Memory B cell (primary cell): ENCODE measurements around the gene C19orf38.

Source experiments
- ATAC-seq: fragments of 150-1000 bp; cut with Tn5 transposase; 2 replicates; pipeline ENCODE4 v1.10.0; 2021; ENCODE audit warnings: low read depth, mild to moderate bottlenecking, moderate library complexity
- DNase-seq, 2 donors: peaks; one replicate each; pipeline ENCODE4 v3.0.0; 2022; ENCODE audit warnings: low spot score in 2 of 2
- H3K27ac Mint-ChIP-seq: one replicate; pipeline ENCODE4 v1.8.0; 2022; ENCODE audit warnings: mild to moderate bottlenecking, moderate library complexity, mixed read lengths
- H3K27me3 Mint-ChIP-seq: one replicate; pipeline ENCODE4 v1.8.0; 2022; ENCODE audit warnings: mixed read lengths
- H3K36me3 Mint-ChIP-seq: one replicate; pipeline ENCODE4 v1.8.0; 2022; ENCODE audit warnings: mild to moderate bottlenecking, mixed read lengths
- H3K4me1 Mint-ChIP-seq: one replicate; pipeline ENCODE4 v1.8.0; 2022; ENCODE audit warnings: mixed read lengths
- H3K4me3 Mint-ChIP-seq: one replicate; pipeline ENCODE4 v1.8.0; 2022; ENCODE audit warnings: mild to moderate bottlenecking, moderate library complexity, mixed read lengths
- H3K9me3 Mint-ChIP-seq: one replicate; pipeline ENCODE4 v1.8.0; 2022; ENCODE audit warnings: mixed read lengths

Gene C19orf38

GRCh38 chr19:10848230-10848856, at the start of gene C19orf38:
TSS of gene C19orf38 (plus strand) at chr19:10848415. CDS start at chr19:10848509, 94 bp downstream.
- Mint-ChIP-seq H3K27ac (peak within 1 kb of the TSS; percentile 59), H3K27me3 (peaks cover 17% of the 10 kb centered on the region), H3K4me3 (no peak within 1 kb of the TSS), H3K36me3 (peaks cover 8% of the 10 kb centered on the region), H3K9me3 (peaks cover 5% of the 10 kb centered on the region), H3K4me1 (peaks cover 4% of the 10 kb centered on the region)
- no peak for DNase-seq
- ATAC-seq, result peak; percentile 55

GRCh38 chr19:10800488-10800887, 47.7 kb upstream of the C19orf38 start:
- ATAC-seq (no peak), DNase-seq (no peak)
- Mint-ChIP-seq H3K9me3 (no peaks in the 10 kb centered on the region), H3K27me3 (no peaks in the 10 kb centered on the region), H3K27ac (no peak overlapping the region), H3K4me3 (no peak overlapping the region), H3K36me3 (peaks cover 24% of the 10 kb centered on the region), H3K4me1 (peaks cover 14% of the 10 kb centered on the region)

GRCh38 chr19:10802479-10802878, 45.7 kb upstream of the C19orf38 start:
- H3K27ac Mint-ChIP-seq, result no peak overlapping the region
- no peak for DNase-seq
- peaks cover 24% of the 10 kb centered on the region for H3K36me3 Mint-ChIP-seq
- H3K4me1 Mint-ChIP-seq, result peaks cover 8% of the 10 kb centered on the region
- no peaks in the 10 kb centered on the region for H3K9me3 Mint-ChIP-seq
- ATAC-seq, result no peak
- H3K4me3 Mint-ChIP-seq, result no peak overlapping the region
- no peaks in the 10 kb centered on the region for H3K27me3 Mint-ChIP-seq

GRCh38 chr19:10803252-10803651, 45.0 kb upstream of the C19orf38 start:
- H3K27me3 Mint-ChIP-seq, result no peaks in the 10 kb centered on the region
- no peak overlapping the region for H3K4me3 Mint-ChIP-seq
- no peak for DNase-seq
- peaks cover 27% of the 10 kb centered on the region for H3K36me3 Mint-ChIP-seq
- no peaks in the 10 kb centered on the region for H3K9me3 Mint-ChIP-seq
- peak overlapping the region; percentile 85 for H3K27ac Mint-ChIP-seq
- H3K4me1 Mint-ChIP-seq, result peaks cover 1% of the 10 kb centered on the region
- ATAC-seq, result no peak

GRCh38 chr19:10805065-10805757, 43.0 kb upstream of the C19orf38 start:
- DNase-seq (no peak), ATAC-seq (no peak)
- H3K27ac Mint-ChIP-seq, result no peak overlapping the region
- peaks cover 7% of the 10 kb centered on the region for H3K4me1 Mint-ChIP-seq
- H3K9me3 Mint-ChIP-seq, result no peaks in the 10 kb centered on the region
- no peak overlapping the region for H3K4me3 Mint-ChIP-seq
- H3K36me3 Mint-ChIP-seq, result peaks cover 38% of the 10 kb centered on the region
- no peaks in the 10 kb centered on the region for H3K27me3 Mint-ChIP-seq

GRCh38 chr19:10805758-10806247, 42.4 kb upstream of the C19orf38 start:
- Mint-ChIP-seq H3K4me3 (no peak overlapping the region), H3K27me3 (no peaks in the 10 kb centered on the region), H3K9me3 (no peaks in the 10 kb centered on the region), H3K4me1 (peaks cover 7% of the 10 kb centered on the region), H3K27ac (no peak overlapping the region), H3K36me3 (peaks cover 38% of the 10 kb centered on the region)
- DNase-seq (no peak), ATAC-seq (no peak)

- Mint-ChIP-seq H3K9me3 (no peaks in the 10 kb centered on the region), H3K4me3 (no peak overlapping the region), H3K27ac (peak overlapping the region; percentile 43), H3K36me3 (peaks cover 27% of the 10 kb centered on the region), H3K4me1 (peaks cover 7% of the 10 kb centered on the region), H3K27me3 (no peaks in the 10 kb centered on the region)
- DNase-seq, result no peak
- no peak for ATAC-seq
Observed at GRCh38 chr19:10808937-10809649, 39.1 kb upstream of the C19orf38 start.

- H3K27ac Mint-ChIP-seq, result peak overlapping the region; percentile 78
- ATAC-seq, result no peak
- H3K4me3 Mint-ChIP-seq, result no peak overlapping the region
- peaks cover 7% of the 10 kb centered on the region for H3K4me1 Mint-ChIP-seq
- H3K36me3 Mint-ChIP-seq, result peaks cover 30% of the 10 kb centered on the region
- no peak for DNase-seq
- no peaks in the 10 kb centered on the region for H3K9me3 Mint-ChIP-seq
- H3K27me3 Mint-ChIP-seq, result no peaks in the 10 kb centered on the region
Observed at GRCh38 chr19:10809651-10810285, 38.4 kb upstream of the C19orf38 start.

- no peak overlapping the region for H3K27ac Mint-ChIP-seq
Observed at GRCh38 chr19:10811391-10812111, 36.7 kb upstream of the C19orf38 start.

GRCh38 chr19:10812196-10812595, 36.0 kb upstream of the C19orf38 start:
- H3K4me3 Mint-ChIP-seq, result no peak overlapping the region
- peaks cover 22% of the 10 kb centered on the region for H3K36me3 Mint-ChIP-seq
- H3K27me3 Mint-ChIP-seq, result no peaks in the 10 kb centered on the region
- no peaks in the 10 kb centered on the region for H3K9me3 Mint-ChIP-seq
- no peak overlapping the region for H3K27ac Mint-ChIP-seq
- ATAC-seq (no peak), DNase-seq (no peak)
- H3K4me1 Mint-ChIP-seq, result peaks cover 7% of the 10 kb centered on the region

More at GRCh38 chr19:10811391-10812111, 36.7 kb upstream of the C19orf38 start:
- ATAC-seq (no peak), DNase-seq (no peak)
- peaks cover 22% of the 10 kb centered on the region for H3K36me3 Mint-ChIP-seq
- H3K4me3 Mint-ChIP-seq, result no peak overlapping the region
- H3K4me1 Mint-ChIP-seq, result peaks cover 7% of the 10 kb centered on the region
- H3K9me3 Mint-ChIP-seq, result no peaks in the 10 kb centered on the region
- H3K27me3 Mint-ChIP-seq, result no peaks in the 10 kb centered on the region

- Mint-ChIP-seq H3K27me3 (no peaks in the 10 kb centered on the region), H3K9me3 (no peaks in the 10 kb centered on the region), H3K27ac (peak overlapping the region; percentile 74), H3K4me3 (no peak overlapping the region), H3K4me1 (peaks cover 7% of the 10 kb centered on the region), H3K36me3 (peaks cover 21% of the 10 kb centered on the region)
- no peak for DNase-seq
- no peak for ATAC-seq
Observed at GRCh38 chr19:10812902-10813404, 35.3 kb upstream of the C19orf38 start.

GRCh38 chr19:10815007-10815536, 33.1 kb upstream of the C19orf38 start:
- H3K4me3 Mint-ChIP-seq, result no peak overlapping the region
- DNase-seq, result no peak
- H3K4me1 Mint-ChIP-seq, result no peaks in the 10 kb centered on the region
- no peaks in the 10 kb centered on the region for H3K9me3 Mint-ChIP-seq
- H3K27me3 Mint-ChIP-seq, result no peaks in the 10 kb centered on the region
- no peak overlapping the region for H3K27ac Mint-ChIP-seq
- no peak for ATAC-seq
- peaks cover 13% of the 10 kb centered on the region for H3K36me3 Mint-ChIP-seq
